ENCODE data around the gene SRR.
"Not testable (repeated sequence)": the region's sequence is repeated elsewhere in the genome, so short reads cannot be mapped to it uniquely, and the experiment has no call there.

Gene SRR

GRCh38 chr17:2303204-2304188 is at the start of gene SRR, which contains the start of gene SMG6:
SRR (plus strand) TSS chr17:2303950; CDS start chr17:2315561, 11,611 bp downstream.
SMG6 (minus strand) TSS chr17:2303785; CDS start chr17:2303720, 65 bp downstream.
- DNase-seq, result peak; percentile 96

GRCh38 chr17:2258830-2259229 is 44.9 kb upstream of the SRR start:
- DNase-seq, result not testable (repeated sequence)

- peak; percentile 90 for DNase-seq
These were observed 43.8 kb upstream of the SRR start for GRCh38 chr17:2259769-2260536.

GRCh38 chr17:2262135-2262587 is 41.6 kb upstream of the SRR start:
- no peak for DNase-seq

GRCh38 chr17:2263183-2264066 is 40.3 kb upstream of the SRR start:
- DNase-seq, result peak; percentile 50

- DNase-seq, result no peak
These were observed 39.5 kb upstream of the SRR start for GRCh38 chr17:2264067-2264860.

GRCh38 chr17:2265166-2265565 is 38.6 kb upstream of the SRR start:
- not testable (repeated sequence) for DNase-seq

GRCh38 chr17:2266045-2266864 is 37.5 kb upstream of the SRR start:
- peak; percentile 94 for DNase-seq

GRCh38 chr17:2266865-2267228 is 36.9 kb upstream of the SRR start:
- no peak for DNase-seq

GRCh38 chr17:2267354-2267753 is 36.4 kb upstream of the SRR start:
- no peak for DNase-seq

GRCh38 chr17:2271985-2272702 is 31.6 kb upstream of the SRR start:
- peak; percentile 55 for DNase-seq

- DNase-seq, result no peak
These were observed 29.3 kb upstream of the SRR start for GRCh38 chr17:2274414-2274813.

- DNase-seq, result no peak
These were observed 28.0 kb upstream of the SRR start for GRCh38 chr17:2275722-2276121.

GRCh38 chr17:2277429-2278170 is 26.1 kb upstream of the SRR start:
- DNase-seq, result no peak

- no peak for DNase-seq
These were observed 24.0 kb upstream of the SRR start for GRCh38 chr17:2279707-2280106.

GRCh38 chr17:2282297-2282873 is 21.4 kb upstream of the SRR start:
- peak; percentile 59 for DNase-seq

GRCh38 chr17:2283302-2283701 is 20.4 kb upstream of the SRR start:
- no peak for DNase-seq

- DNase-seq, result no peak
These were observed 13.8 kb upstream of the SRR start for GRCh38 chr17:2289878-2290478.

- no peak for DNase-seq
These were observed 11.7 kb upstream of the SRR start for GRCh38 chr17:2292100-2292499.
